Measurements from ENCODE around the gene POU2F1.
A peak's percentile ranks its signal among the peaks of the same experiment; 100 is the strongest.

GRCh38 chr1:167221738-167222610, 1.3 kb downstream of the POU2F1 start:
- TF ChIP-seq CTCF (IDR thresholded peaks at IDR 0.05) (no peak), POLR2A (IDR thresholded peaks at IDR 0.05) (peak; percentile 83 to 95)

All from Peyer's patch (tissue), 4 donors.